GM21619 (cell line): ENCODE measurements around the gene CDH13.

Source experiments
- ATAC-seq: cut with Tn5 transposase; IDR thresholded peaks from one replicate; pipeline ENCODE4 v1.9.1; 2021; ENCODE audit not compliant: unreplicated experiment

Gene CDH13

GRCh38 chr16:83768986-83769385 is 1142.2 kb downstream of the CDH13 start:
- ATAC-seq = no peak

- no peak for ATAC-seq
These were observed 1142.7 kb downstream of the CDH13 start for GRCh38 chr16:83769397-83770008.

GRCh38 chr16:83771306-83771942 is 1144.7 kb downstream of the CDH13 start:
- no peak for ATAC-seq

- ATAC-seq = no peak
These were observed 1146.0 kb downstream of the CDH13 start for GRCh38 chr16:83772806-83773205.

GRCh38 chr16:83774066-83774465 is 1147.3 kb downstream of the CDH13 start:
- ATAC-seq = no peak

- ATAC-seq = no peak
These were observed 1150.2 kb downstream of the CDH13 start for GRCh38 chr16:83776944-83777343.

GRCh38 chr16:83779886-83780285 is 1153.1 kb downstream of the CDH13 start:
- ATAC-seq = no peak

GRCh38 chr16:83785455-83785854 is 1158.7 kb downstream of the CDH13 start:
- ATAC-seq = no peak

GRCh38 chr16:83789642-83790401 is 1163.1 kb downstream of the CDH13 start:
- no peak for ATAC-seq

GRCh38 chr16:83791916-83792315 is 1165.1 kb downstream of the CDH13 start:
- ATAC-seq = no peak

GRCh38 chr16:83792391-83792790 is 1165.6 kb downstream of the CDH13 start:
- no peak for ATAC-seq

GRCh38 chr16:83793179-83793578 is 1166.4 kb downstream of the CDH13 start:
- no peak for ATAC-seq

GRCh38 chr16:83794860-83795554 is 1168.2 kb downstream of the CDH13 start:
- no peak for ATAC-seq

GRCh38 chr16:83797013-83797412 is 1170.2 kb downstream of the CDH13 start:
- no peak for ATAC-seq

- ATAC-seq = no peak
These were observed 1172.6 kb downstream of the CDH13 start for GRCh38 chr16:83799336-83799735.

GRCh38 chr16:83802135-83802534 is 1175.4 kb downstream of the CDH13 start:
- ATAC-seq = peak; percentile 87

GRCh38 chr16:83802554-83803205 is 1175.9 kb downstream of the CDH13 start:
- peak; percentile 5 for ATAC-seq

GRCh38 chr16:83803811-83804210 is 1177.0 kb downstream of the CDH13 start:
- no peak for ATAC-seq

GRCh38 chr16:83804366-83804765 is 1177.6 kb downstream of the CDH13 start:
- no peak for ATAC-seq

- no peak for ATAC-seq
These were observed 1179.3 kb downstream of the CDH13 start for GRCh38 chr16:83806036-83806435.

- no peak for ATAC-seq
These were observed 1180.0 kb downstream of the CDH13 start for GRCh38 chr16:83806731-83807130.
